Breast epithelium (tissue), 4 donors: Measurements from ENCODE around the gene TIAM2. TPM values are rescaled to one million over a fixed set of nuclear protein-coding genes. Genes with fewer than 3 reads are reported as not detected.

Experiments
- DNase-seq, 2 donors: peaks; one replicate each; pipeline ENCODE4 v3.0.0-alpha.2; 2019; ENCODE audit warnings: low spot score in 2 of 2
- H3K27ac ChIP-seq, 2 donors: fragments of 200-600 bp; sonication (generic) in 1 of 2; one replicate each; pipeline ENCODE4 v1.5.1; 2016 to 2019; ENCODE audit warnings: mild to moderate bottlenecking in 1 of 2
- H3K27me3 ChIP-seq, 2 donors: fragments of 200-600 bp; sonication (generic) in 1 of 2; one replicate each; pipeline versions ENCODE4 v1.5.1 to v1.6.0; 2017 to 2019; ENCODE audit warnings: control low read depth in 1 of 2, mild to moderate bottlenecking in 1 of 2
- H3K36me3 ChIP-seq: fragments of 200-600 bp; one replicate; pipeline ENCODE4 v1.5.1; 2019
- H3K4me1 ChIP-seq, 2 donors: fragments of 200-600 bp; sonication (generic); one replicate each; pipeline ENCODE4 v1.5.1; 2016 to 2019; ENCODE audit warnings: control low read depth in 1 of 2
- H3K4me3 ChIP-seq, 3 donors: fragments of 200-600 bp; sonication (generic); 1 replicate in 2 of 3; 2 replicates in 1 of 3; pipeline ENCODE4 v1.5.1; 2016 to 2019; ENCODE audit warnings: mild to moderate bottlenecking in 3 of 3, moderate library complexity in 2 of 3
- H3K9me3 ChIP-seq, 2 donors: fragments of 200-600 bp; sonication (generic) in 1 of 2; one replicate each; pipeline ENCODE4 v1.5.1; 2016 to 2019; ENCODE audit warnings: control low read depth in 1 of 2
- CTCF ChIP-seq, 3 donors: fragments of 450-650 bp; IDR thresholded peaks; one replicate each; pipeline ENCODE4 v1.5.1; 2016 to 2017; ENCODE audit warnings: antibody characterized with exemption in 3 of 3, mild to moderate bottlenecking in 3 of 3, moderate library complexity in 3 of 3
- POLR2A ChIP-seq: fragments of 450-650 bp; IDR thresholded peaks from one replicate; pipeline ENCODE4 v1.6.1; 2016; ENCODE audit warnings: antibody characterized with exemption, mild to moderate bottlenecking, moderate library complexity
- POLR2AphosphoS5 ChIP-seq, 3 donors: sonication (generic); formaldehyde crosslinking; IDR thresholded peaks; one replicate each; pipeline ENCODE4 v1.6.1; 2017; ENCODE audit warnings: antibody characterized with exemption in 3 of 3
- intact Hi-C: fragments of 100-400 bp; cut with DNase I; formaldehyde crosslinking; loops from one replicate; pipeline ENCODE4 v1.15.1; 2023; ENCODE audit warnings: low total_unique reads
- total RNA-seq, 3 donors: library from RNA; depleted of rRNA; stranded (reverse); fragments of >200 nt; gene quantifications; one replicate each; pipeline ENCODE4 v1.1.0, GENCODE V29; 2016

TIAM2 gene
- total RNA-seq, 3 donors from 2014 or later, result 5.8 to 32.3 (median 12.8) TPM

DNA sequence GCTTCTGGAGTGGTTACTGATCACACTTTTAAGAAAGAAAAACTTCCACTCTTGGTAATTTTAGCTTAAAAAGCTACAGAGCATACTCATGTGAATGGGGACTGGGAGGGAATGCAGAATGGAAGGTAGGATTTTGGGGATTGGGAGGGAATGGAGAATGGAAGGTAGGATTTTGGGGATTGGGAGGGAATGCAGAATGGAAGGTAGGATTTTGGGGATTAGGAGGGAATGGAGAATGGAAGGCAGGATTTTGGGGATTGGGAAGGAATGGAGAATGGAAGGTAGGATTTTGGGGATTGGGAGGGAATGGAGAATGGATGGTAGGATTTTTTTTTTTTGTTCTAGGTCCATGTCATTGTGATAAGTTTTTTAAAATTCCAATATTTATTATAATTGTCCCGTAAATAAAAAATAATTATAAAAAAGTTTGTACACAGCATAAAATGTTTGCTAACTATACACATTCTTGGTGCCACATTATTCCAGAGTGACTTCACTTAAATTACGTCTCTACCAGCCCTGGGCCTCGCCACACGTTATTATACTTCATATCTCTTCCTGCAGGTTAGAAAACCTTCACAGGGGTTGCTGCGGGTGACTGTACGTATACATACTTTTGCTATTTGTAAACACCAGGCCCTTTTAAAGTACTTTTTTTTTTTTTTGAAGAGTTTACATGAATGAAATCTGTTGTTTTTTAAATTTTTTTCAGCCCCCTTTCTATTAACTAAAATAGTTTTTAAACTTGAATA, 127.3 kb downstream of the TIAM2 start:
- H3K9me3 ChIP-seq, result no peaks in the 10 kb centered on the region
- H3K4me3 ChIP-seq, result no peak overlapping the region
- TF ChIP-seq POLR2A, result no peak
- no peak for TF ChIP-seq CTCF (IDR thresholded peaks at IDR 0.05)
- TF ChIP-seq POLR2AphosphoS5 (IDR thresholded peaks at IDR 0.05), result no peak
- no peaks in the 10 kb centered on the region for H3K4me1 ChIP-seq
- H3K27ac ChIP-seq, result no peak overlapping the region
- DNase-seq, result no peak
- no peaks in the 10 kb centered on the region for H3K27me3 ChIP-seq
- intact Hi-C loops, result loop anchor here (2.0 kb wide), 1 partner anchor 32 kb away; no protein-coding TSS in a partner anchor
- no peaks in the 10 kb centered on the region for H3K36me3 ChIP-seq

DNA sequence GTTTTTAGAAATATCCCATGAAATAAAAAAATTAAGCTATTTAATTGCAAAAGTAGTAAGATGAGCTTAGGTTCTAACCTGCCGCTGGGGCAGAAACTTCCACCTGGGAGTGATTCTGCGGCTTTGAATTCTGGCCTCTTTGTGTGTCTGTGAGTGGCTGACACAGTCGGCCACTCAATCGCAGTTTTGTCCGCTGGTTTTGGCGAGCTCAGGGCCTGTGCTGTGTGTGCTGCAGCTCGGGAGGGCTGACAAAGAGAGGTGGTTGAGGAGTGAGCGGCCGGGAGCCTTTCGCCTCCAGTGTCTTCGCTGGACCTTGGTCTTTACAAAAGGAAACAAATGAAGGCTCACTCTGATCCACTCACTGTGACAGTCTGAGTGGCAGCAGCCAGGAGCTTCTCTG, 128.4 kb downstream of the TIAM2 start:
- intact Hi-C loops, result loop anchor here (2.0 kb wide), 1 partner anchor 31 kb away; no protein-coding TSS in a partner anchor
- no peak for DNase-seq
- H3K36me3 ChIP-seq, result no peaks in the 10 kb centered on the region
- H3K4me3 ChIP-seq, result no peak overlapping the region
- no peak overlapping the region for H3K27ac ChIP-seq
- H3K9me3 ChIP-seq, result no peaks in the 10 kb centered on the region
- TF ChIP-seq POLR2A (no peak), CTCF (IDR thresholded peaks at IDR 0.05) (no peak), POLR2AphosphoS5 (IDR thresholded peaks at IDR 0.05) (no peak)
- no peaks in the 10 kb centered on the region for H3K27me3 ChIP-seq
- no peaks in the 10 kb centered on the region for H3K4me1 ChIP-seq

DNA sequence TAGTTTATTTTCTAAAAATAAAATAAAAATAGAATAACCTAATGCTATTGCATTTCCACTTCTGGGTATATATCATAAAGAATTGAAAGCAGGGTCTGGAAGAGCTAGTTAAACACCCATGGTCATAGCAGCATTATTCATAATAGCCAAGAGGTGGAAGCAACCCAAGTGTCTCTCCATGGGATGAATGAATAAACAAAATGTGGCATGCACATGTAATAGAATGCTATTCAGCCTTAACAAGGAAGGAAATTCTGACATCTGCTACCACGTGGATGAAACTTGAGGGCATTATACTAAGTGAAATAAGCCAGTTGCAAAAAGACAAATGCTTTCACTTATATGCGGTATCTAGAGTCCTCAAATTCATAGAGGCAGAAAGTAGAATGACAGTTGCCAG, 130.8 kb downstream of the TIAM2 start:
- Histone ChIP-seq H3K36me3 (no peaks in the 10 kb centered on the region), H3K27ac (no peak overlapping the region), H3K4me3 (no peak overlapping the region), H3K4me1 (no peaks in the 10 kb centered on the region), H3K27me3 (no peaks in the 10 kb centered on the region), H3K9me3 (no peaks in the 10 kb centered on the region)
- TF ChIP-seq POLR2AphosphoS5 (IDR thresholded peaks at IDR 0.05), result no peak
- TF ChIP-seq CTCF (IDR thresholded peaks at IDR 0.05), result no peak
- TF ChIP-seq POLR2A, result no peak
- no peak for DNase-seq
- intact Hi-C loops, result no loop called here

GRCh38 chr6:155126727-155127439, 131.8 kb downstream of the TIAM2 start:
- H3K27ac ChIP-seq, result no peak overlapping the region
- intact Hi-C loops, result no loop called here
- DNase-seq, result no peak
- TF ChIP-seq POLR2AphosphoS5 (IDR thresholded peaks at IDR 0.05), result no peak
- no peak for TF ChIP-seq POLR2A
- no peak for TF ChIP-seq CTCF (IDR thresholded peaks at IDR 0.05)
- H3K36me3 ChIP-seq, result no peaks in the 10 kb centered on the region
- no peak overlapping the region for H3K4me3 ChIP-seq
- no peaks in the 10 kb centered on the region for H3K4me1 ChIP-seq
- no peaks in the 10 kb centered on the region for H3K27me3 ChIP-seq
- H3K9me3 ChIP-seq, result no peaks in the 10 kb centered on the region

DNA sequence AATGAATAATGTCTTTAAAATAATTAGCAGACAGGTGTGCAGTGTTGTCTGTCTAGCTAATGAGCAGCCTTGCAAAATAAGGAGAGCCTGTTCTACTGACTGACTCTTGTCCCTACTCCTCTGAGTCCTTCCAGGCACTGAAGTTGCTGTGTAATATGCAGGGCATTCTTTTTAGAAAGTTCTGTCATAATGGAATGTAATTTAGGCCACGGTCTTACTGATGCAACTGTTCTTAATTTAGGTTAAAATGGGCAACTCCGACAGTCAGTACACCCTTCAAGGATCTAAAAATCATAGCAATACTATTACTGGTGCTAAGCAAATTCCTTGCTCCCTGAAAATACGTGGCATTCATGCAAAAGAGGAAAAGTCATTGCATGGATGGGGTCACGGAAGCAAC, 133.9 kb downstream of the TIAM2 start:
- TF ChIP-seq POLR2AphosphoS5 (IDR thresholded peaks at IDR 0.05) (no peak), POLR2A (no peak), CTCF (IDR thresholded peaks at IDR 0.05) (no peak)
- Histone ChIP-seq H3K9me3 (no peaks in the 10 kb centered on the region), H3K27ac (no peak overlapping the region), H3K4me1 (no peaks in the 10 kb centered on the region), H3K4me3 (no peak overlapping the region), H3K36me3 (no peaks in the 10 kb centered on the region), H3K27me3 (no peaks in the 10 kb centered on the region)
- intact Hi-C loops, result no loop called here
- no peak for DNase-seq
